GM18502 (cell line): ENCODE data around the gene VAT1L.

Source experiments
- ATAC-seq: cut with Tn5 transposase; IDR thresholded peaks from one replicate; pipeline ENCODE4 v1.9.1; 2021; ENCODE audit warnings: mild to moderate bottlenecking; ENCODE audit not compliant: unreplicated experiment, poor library complexity

VAT1L gene

GRCh38 chr16:77780378-77780837 is 8.0 kb upstream of the VAT1L start:
- no peak for ATAC-seq

- ATAC-seq, result no peak
These were observed 7.3 kb upstream of the VAT1L start for GRCh38 chr16:77781091-77781490.

- no peak for ATAC-seq
These were observed 5.7 kb upstream of the VAT1L start for GRCh38 chr16:77782694-77783093.

- ATAC-seq, result no peak
These were observed 3.7 kb upstream of the VAT1L start for GRCh38 chr16:77784441-77785372.

- ATAC-seq, result no peak
These were observed 3.0 kb upstream of the VAT1L start for GRCh38 chr16:77785373-77785764.

- ATAC-seq, result no peak
These were observed 2.0 kb upstream of the VAT1L start for GRCh38 chr16:77786186-77786847.

- no peak for ATAC-seq
These were observed 912 bp upstream of the VAT1L start for GRCh38 chr16:77787452-77787851.

- ATAC-seq, result no peak
These were observed 983 bp downstream of the VAT1L start for GRCh38 chr16:77789085-77790008.

- ATAC-seq, result no peak
These were observed 1.6 kb downstream of the VAT1L start for GRCh38 chr16:77790009-77790372.

GRCh38 chr16:77790912-77791311 is 2.5 kb downstream of the VAT1L start:
- no peak for ATAC-seq

GRCh38 chr16:77793417-77793816 is 5.1 kb downstream of the VAT1L start:
- ATAC-seq, result no peak

GRCh38 chr16:77794586-77794985 is 6.2 kb downstream of the VAT1L start:
- no peak for ATAC-seq

GRCh38 chr16:77801817-77802216 is 13.5 kb downstream of the VAT1L start:
- no peak for ATAC-seq

GRCh38 chr16:77805398-77805797 is 17.0 kb downstream of the VAT1L start:
- no peak for ATAC-seq

- ATAC-seq, result no peak
These were observed 18.7 kb downstream of the VAT1L start for GRCh38 chr16:77807021-77807420.

GRCh38 chr16:77812856-77813500 is 24.6 kb downstream of the VAT1L start:
- ATAC-seq, result no peak

GRCh38 chr16:77816293-77816692 is 27.9 kb downstream of the VAT1L start:
- ATAC-seq, result no peak

GRCh38 chr16:77820340-77820739 is 32.0 kb downstream of the VAT1L start:
- ATAC-seq, result no peak

GRCh38 chr16:77822661-77823060 is 34.3 kb downstream of the VAT1L start:
- no peak for ATAC-seq

- ATAC-seq, result no peak
These were observed 34.7 kb downstream of the VAT1L start for GRCh38 chr16:77823067-77823466.
